NB4 (cell line): ENCODE measurements around the gene CNKSR3.

Experiments used
- DNase-seq: peaks from one replicate; pipeline ENCODE4 v3.0.0; 2010; ENCODE audit warnings: low read depth
- H3K4me3 ChIP-seq: one replicate; pipeline ENCODE4 v1.5.1; 2011; ENCODE audit warnings: mild to moderate bottlenecking, low read depth, low read length, moderate library complexity
- CTCF ChIP-seq: IDR thresholded peaks from one replicate; pipeline ENCODE4 v1.5.1; 2012; ENCODE audit warnings: low read depth, low read length
- MAX ChIP-seq: IDR thresholded peaks from 2 replicates; pipeline ENCODE4 v1.6.1; 2011; ENCODE audit warnings: low read depth, low read length
- MYC ChIP-seq: IDR thresholded peaks from 2 replicates; pipeline ENCODE4 v1.6.1; 2011; ENCODE audit warnings: low read depth, low read length
- POLR2A ChIP-seq: IDR thresholded peaks from 2 replicates; pipeline ENCODE4 v1.6.1; 2011; ENCODE audit warnings: mild to moderate bottlenecking; ENCODE audit not compliant: insufficient read length; ENCODE audit errors: extremely low read depth

CNKSR3 gene

GRCh38 chr6:154446984-154447383, 63.5 kb downstream of the CNKSR3 start:
- DNase-seq = no peak
- no peak for TF ChIP-seq POLR2A
- no peak for TF ChIP-seq MYC
- TF ChIP-seq MAX = no peak
- no peak for TF ChIP-seq CTCF

GRCh38 chr6:154445417-154445816, 65.1 kb downstream of the CNKSR3 start:
- TF ChIP-seq MAX (no peak), CTCF (no peak), POLR2A (no peak), MYC (no peak)
- H3K4me3 ChIP-seq = no peak overlapping the region
- DNase-seq = no peak

More at GRCh38 chr6:154446984-154447383, 63.5 kb downstream of the CNKSR3 start:
- no peak overlapping the region for H3K4me3 ChIP-seq

GRCh38 chr6:154441995-154442310, 68.5 kb downstream of the CNKSR3 start:
- TF ChIP-seq MAX (no peak), POLR2A (no peak), CTCF (no peak)
- no peak for DNase-seq
- no peak overlapping the region for H3K4me3 ChIP-seq

- no peak overlapping the region for H3K4me3 ChIP-seq
- no peak for TF ChIP-seq MYC
- TF ChIP-seq CTCF = no peak
- no peak for TF ChIP-seq POLR2A
- TF ChIP-seq MAX = no peak
- DNase-seq = no peak
Measured at GRCh38 chr6:154440422-154441043, 70.0 kb downstream of the CNKSR3 start.

GRCh38 chr6:154440022-154440421, 70.5 kb downstream of the CNKSR3 start:
- no peak for DNase-seq
- TF ChIP-seq MAX (no peak), CTCF (no peak), POLR2A (no peak), MYC (no peak)
- H3K4me3 ChIP-seq = no peak overlapping the region

GRCh38 chr6:154438882-154439415, 71.5 kb downstream of the CNKSR3 start:
- no peak for DNase-seq
- TF ChIP-seq MYC (no peak), POLR2A (no peak), MAX (no peak), CTCF (no peak)
- no peak overlapping the region for H3K4me3 ChIP-seq
